SK-N-SH (cell line): Measurements from ENCODE around the gene TMC1. TPM values are rescaled to one million over a fixed set of nuclear protein-coding genes. Genes with fewer than 3 reads are reported as not detected.

Experiments
- CTCF ChIA-PET: fragments of 300-600, 350-600 bp; formaldehyde crosslinking; extraction: SDS; loops from one replicate; lab custom pipeline; 2021; lab: Yijun Ruan, JAX
- POLR2A ChIA-PET: fragments of 350-600 bp; sonication (Branson Sonifier 250); formaldehyde crosslinking; extraction: SDS; loops from one replicate; lab custom pipeline; 2020; ENCODE audit warnings: antibody characterized with exemption, inconsistent platforms; lab: Yijun Ruan, JAX
- DNase-seq: peaks from one replicate; pipeline ENCODE4 v3.0.0; 2012
- H2AFZ ChIP-seq: fragments of 200-600 bp; sonication (generic); 2 replicates; pipeline ENCODE4 v1.8.1; 2016; ENCODE audit warnings: antibody characterized with exemption, mild to moderate bottlenecking, low read depth
- H3F3A ChIP-seq: fragments of 200-600 bp; sonication (generic); replicated peaks from 2 replicates; pipeline ENCODE3; 2016; ENCODE audit warnings: antibody characterized with exemption, mild to moderate bottlenecking; ENCODE audit not compliant: insufficient read depth
- H3K27ac ChIP-seq, 2 experiments: fragments of 200-500 bp in 1 of 2; fragments of 200-600 bp in 1 of 2; sonication (Bioruptor generic) in 1 of 2; sonication (generic), shearing (Covaris generic) in 1 of 2; 2 replicates each; pipeline versions ENCODE4 v1.5.1 to v1.6.1; 2014 to 2016; ENCODE audit warnings: low read depth in 2 of 2, inconsistent platforms in 1 of 2, low read length in 1 of 2, mild to moderate bottlenecking in 1 of 2, mixed read lengths in 1 of 2
- H3K27me3 ChIP-seq: fragments of 200-600 bp; sonication (generic), shearing (Covaris generic); 2 replicates; pipeline ENCODE4 v1.6.1; 2016; ENCODE audit warnings: mixed run types; ENCODE audit not compliant: insufficient read depth
- H3K36me3 ChIP-seq, 2 experiments: fragments of 200-500 bp in 1 of 2; fragments of 200-600 bp in 1 of 2; sonication (Bioruptor generic) in 1 of 2; sonication (generic) in 1 of 2; replicated peaks in 1 of 2; 2 replicates each; pipeline versions ENCODE3 to v1.5.1; 2014 to 2016; ENCODE audit warnings: low read length in 1 of 2, mild to moderate bottlenecking in 1 of 2; ENCODE audit not compliant: insufficient read depth in 2 of 2, control insufficient read depth in 1 of 2
- H3K4me1 ChIP-seq, 2 experiments: fragments of 200-500 bp in 1 of 2; fragments of 200-600 bp in 1 of 2; sonication (Bioruptor generic) in 1 of 2; sonication (generic), shearing (Covaris generic) in 1 of 2; 2 replicates each; pipeline versions ENCODE4 v1.5.1 to v1.6.1; 2014 to 2016; ENCODE audit warnings: low read depth in 1 of 2, low read length in 1 of 2, mixed run types in 1 of 2; ENCODE audit not compliant: insufficient read depth in 2 of 2, control insufficient read depth in 1 of 2
- H3K4me2 ChIP-seq: fragments of 200-600 bp; sonication (generic), shearing (Covaris generic); 2 replicates; pipeline ENCODE4 v1.6.1; 2017; ENCODE audit warnings: mixed run types
- H3K4me3 ChIP-seq, 2 experiments: fragments of 200-500 bp in 1 of 2; fragments of 200-600 bp in 1 of 2; sonication (Bioruptor generic) in 1 of 2; sonication (generic), shearing (Covaris generic) in 1 of 2; 2 replicates each; pipeline versions ENCODE4 v1.5.1 to v1.8.1; 2014 to 2016; ENCODE audit warnings: low read depth in 2 of 2, inconsistent platforms in 1 of 2, low read length in 1 of 2, mild to moderate bottlenecking in 1 of 2, mixed read lengths in 1 of 2, moderate library complexity in 1 of 2
- H3K79me2 ChIP-seq: fragments of 200-600 bp; sonication (generic); 2 replicates; pipeline ENCODE4 v1.8.1; 2017; ENCODE audit warnings: mild to moderate bottlenecking; ENCODE audit not compliant: insufficient read depth
- H3K9ac ChIP-seq: fragments of 200-600 bp; sonication (generic); 2 replicates; pipeline ENCODE4 v1.6.1; 2017; ENCODE audit warnings: mixed run types
- H3K9me2 ChIP-seq: fragments of 200-600 bp; sonication (generic); 2 replicates; pipeline ENCODE4 v1.6.1; 2017; ENCODE audit warnings: mixed run types
- H3K9me3 ChIP-seq: fragments of 200-600 bp; sonication (generic); 2 replicates; pipeline ENCODE4 v1.6.1; 2017; ENCODE audit warnings: mixed run types, mild to moderate bottlenecking, moderate library complexity
- H4K20me1 ChIP-seq: fragments of 200-600 bp; sonication (generic); 2 replicates; pipeline ENCODE4 v1.6.1; 2017; ENCODE audit warnings: mild to moderate bottlenecking, mixed run types; ENCODE audit not compliant: insufficient read depth
- ELF1 ChIP-seq: IDR thresholded peaks from 2 replicates; pipeline ENCODE4 v1.4.0; 2012
- EZH2phosphoT487 ChIP-seq: fragments of 200-600 bp; sonication (generic); IDR thresholded peaks from 2 replicates; pipeline ENCODE4 v1.6.1; 2017; ENCODE audit warnings: low read depth, mixed run types, mild to moderate bottlenecking, antibody characterized with exemption, moderate library complexity, borderline replicate concordance
- FOXJ3 ChIP-seq: sonication (generic); formaldehyde crosslinking; IDR thresholded peaks from 2 replicates; pipeline ENCODE4 v1.5.1; 2020; ENCODE audit warnings: mild to moderate bottlenecking, missing genetic modification reagents
- GABPA ChIP-seq: IDR thresholded peaks from 2 replicates; pipeline ENCODE4 v1.4.0; 2012; ENCODE audit warnings: low read depth, mild to moderate bottlenecking
- MXI1 ChIP-seq: IDR thresholded peaks from 2 replicates; pipeline ENCODE4 v1.6.1; 2012; ENCODE audit warnings: mild to moderate bottlenecking, low read depth, low read length, improper control_type of control experiment
- NFIC ChIP-seq: IDR thresholded peaks from 2 replicates; pipeline ENCODE4 v1.4.0; 2012; ENCODE audit warnings: borderline replicate concordance
- NRF1 ChIP-seq: IDR thresholded peaks from 2 replicates; pipeline ENCODE4 v1.6.1; 2012; ENCODE audit warnings: low read depth, mild to moderate bottlenecking, low read length
- RCOR1 ChIP-seq: fragments of 150-350 bp; IDR thresholded peaks from 2 replicates; pipeline ENCODE4 v1.6.1; 2017; ENCODE audit warnings: antibody characterized with exemption, low read length
- SMC3 ChIP-seq: IDR thresholded peaks from 2 replicates; pipeline ENCODE4 v1.6.1; 2012; ENCODE audit warnings: low read depth, low read length, improper control_type of control experiment
- WGBS: methylation state at CpG from one replicate; pipeline ENCODE4 v1.1.6; 2017; ENCODE audit warnings: low lambda C conversion rate; 5-methylcytosine and 5-hydroxymethylcytosine counted together
- polyA plus RNA-seq, 3 experiments: library from polyadenylated mRNA; depleted of rRNA; stranded (reverse); fragments of >200 nt; gene quantifications; 2 replicates each; pipeline ENCODE4 v1.2.3, GENCODE V29; 2012
- TF ChIP-seq, protein P1 (sequence below): fragments of 200-600 bp; sonication (generic); IDR thresholded peaks from 2 replicates; pipeline ENCODE4 v1.6.1; 2017; ENCODE audit warnings: antibody characterized with exemption, mild to moderate bottlenecking, moderate library complexity
- TF ChIP-seq, protein P2 (sequence below): IDR thresholded peaks from 2 replicates; pipeline ENCODE4 v1.4.0; 2012; ENCODE audit warnings: low read depth, borderline replicate concordance
- TF ChIP-seq, protein P3 (sequence below): fragments of 150-350 bp; IDR thresholded peaks from 2 replicates; pipeline ENCODE4 v1.6.1; 2016; ENCODE audit warnings: mild to moderate bottlenecking, low read depth, low read length
- TF ChIP-seq, protein P4 (sequence below): IDR thresholded peaks from 2 replicates; pipeline ENCODE4 v1.4.0; 2012; ENCODE audit warnings: low read depth

The TMC1 gene
- polyA plus RNA-seq, 1 of the 3 experiments (the other 2 are of a cell fraction) = not detected

DNA sequence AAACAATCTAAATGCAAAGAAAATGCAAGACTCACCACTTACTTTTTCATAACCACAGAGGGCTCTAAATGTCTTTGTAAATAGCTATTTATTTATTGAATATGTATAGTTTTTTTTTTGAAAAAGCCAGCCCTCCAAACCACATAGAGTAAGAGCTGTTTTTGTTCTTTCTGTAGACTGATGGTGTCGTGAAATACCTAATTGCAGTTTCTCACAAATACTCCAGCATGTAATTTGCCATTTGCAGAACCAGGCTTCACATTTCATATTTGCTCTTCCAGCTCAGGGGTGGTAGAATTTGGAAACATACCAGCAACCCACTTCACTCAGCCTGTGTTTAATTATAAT, 159.8 kb downstream of the TMC1 start (continued):
- TF ChIP-seq, protein P1, sequence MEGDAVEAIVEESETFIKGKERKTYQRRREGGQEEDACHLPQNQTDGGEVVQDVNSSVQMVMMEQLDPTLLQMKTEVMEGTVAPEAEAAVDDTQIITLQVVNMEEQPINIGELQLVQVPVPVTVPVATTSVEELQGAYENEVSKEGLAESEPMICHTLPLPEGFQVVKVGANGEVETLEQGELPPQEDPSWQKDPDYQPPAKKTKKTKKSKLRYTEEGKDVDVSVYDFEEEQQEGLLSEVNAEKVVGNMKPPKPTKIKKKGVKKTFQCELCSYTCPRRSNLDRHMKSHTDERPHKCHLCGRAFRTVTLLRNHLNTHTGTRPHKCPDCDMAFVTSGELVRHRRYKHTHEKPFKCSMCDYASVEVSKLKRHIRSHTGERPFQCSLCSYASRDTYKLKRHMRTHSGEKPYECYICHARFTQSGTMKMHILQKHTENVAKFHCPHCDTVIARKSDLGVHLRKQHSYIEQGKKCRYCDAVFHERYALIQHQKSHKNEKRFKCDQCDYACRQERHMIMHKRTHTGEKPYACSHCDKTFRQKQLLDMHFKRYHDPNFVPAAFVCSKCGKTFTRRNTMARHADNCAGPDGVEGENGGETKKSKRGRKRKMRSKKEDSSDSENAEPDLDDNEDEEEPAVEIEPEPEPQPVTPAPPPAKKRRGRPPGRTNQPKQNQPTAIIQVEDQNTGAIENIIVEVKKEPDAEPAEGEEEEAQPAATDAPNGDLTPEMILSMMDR = no peak
- TF ChIP-seq MXI1 = no peak
- no peak for TF ChIP-seq ELF1
- no peak for TF ChIP-seq SMC3
- TF ChIP-seq, protein P2, sequence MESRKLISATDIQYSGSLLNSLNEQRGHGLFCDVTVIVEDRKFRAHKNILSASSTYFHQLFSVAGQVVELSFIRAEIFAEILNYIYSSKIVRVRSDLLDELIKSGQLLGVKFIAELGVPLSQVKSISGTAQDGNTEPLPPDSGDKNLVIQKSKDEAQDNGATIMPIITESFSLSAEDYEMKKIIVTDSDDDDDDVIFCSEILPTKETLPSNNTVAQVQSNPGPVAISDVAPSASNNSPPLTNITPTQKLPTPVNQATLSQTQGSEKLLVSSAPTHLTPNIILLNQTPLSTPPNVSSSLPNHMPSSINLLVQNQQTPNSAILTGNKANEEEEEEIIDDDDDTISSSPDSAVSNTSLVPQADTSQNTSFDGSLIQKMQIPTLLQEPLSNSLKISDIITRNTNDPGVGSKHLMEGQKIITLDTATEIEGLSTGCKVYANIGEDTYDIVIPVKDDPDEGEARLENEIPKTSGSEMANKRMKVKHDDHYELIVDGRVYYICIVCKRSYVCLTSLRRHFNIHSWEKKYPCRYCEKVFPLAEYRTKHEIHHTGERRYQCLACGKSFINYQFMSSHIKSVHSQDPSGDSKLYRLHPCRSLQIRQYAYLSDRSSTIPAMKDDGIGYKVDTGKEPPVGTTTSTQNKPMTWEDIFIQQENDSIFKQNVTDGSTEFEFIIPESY = no peak
- TF ChIP-seq, all 33 proteins: peak for 0

DNA sequence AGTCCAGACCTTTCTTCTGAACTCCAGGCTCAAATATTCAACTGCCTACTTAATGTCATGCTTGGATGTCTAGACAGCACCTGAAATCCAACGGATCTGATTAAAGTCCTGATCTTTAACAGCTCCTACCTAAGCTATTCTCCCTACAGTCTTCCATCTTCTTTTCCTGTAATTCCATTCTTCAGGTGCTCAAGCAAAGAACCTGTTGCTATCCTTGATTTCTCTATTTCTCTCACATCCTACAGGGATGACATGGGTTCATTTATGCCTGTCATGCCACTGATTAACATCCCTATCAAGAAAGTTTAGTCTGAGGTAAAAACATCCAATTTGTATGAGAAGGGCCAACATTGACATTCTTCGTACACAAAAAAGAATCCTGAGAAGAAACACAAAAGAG, 163.2 kb downstream of the TMC1 start:
- Histone ChIP-seq H3K27ac (no peak overlapping the region), H4K20me1 (no peaks in the 10 kb centered on the region), H3K27me3 (no peaks in the 10 kb centered on the region), H3K9ac (no peak overlapping the region), H3F3A (no peaks in the 10 kb centered on the region), H3K9me3 (no peaks in the 10 kb centered on the region), H3K4me2 (no peak overlapping the region), H3K79me2 (no peaks in the 10 kb centered on the region), H3K4me3 (no peak overlapping the region), H3K4me1 (no peaks in the 10 kb centered on the region), H3K9me2 (no peaks in the 10 kb centered on the region), H3K36me3 (no peaks in the 10 kb centered on the region), H2AFZ (no peak overlapping the region)
- TF ChIP-seq, protein P3, sequence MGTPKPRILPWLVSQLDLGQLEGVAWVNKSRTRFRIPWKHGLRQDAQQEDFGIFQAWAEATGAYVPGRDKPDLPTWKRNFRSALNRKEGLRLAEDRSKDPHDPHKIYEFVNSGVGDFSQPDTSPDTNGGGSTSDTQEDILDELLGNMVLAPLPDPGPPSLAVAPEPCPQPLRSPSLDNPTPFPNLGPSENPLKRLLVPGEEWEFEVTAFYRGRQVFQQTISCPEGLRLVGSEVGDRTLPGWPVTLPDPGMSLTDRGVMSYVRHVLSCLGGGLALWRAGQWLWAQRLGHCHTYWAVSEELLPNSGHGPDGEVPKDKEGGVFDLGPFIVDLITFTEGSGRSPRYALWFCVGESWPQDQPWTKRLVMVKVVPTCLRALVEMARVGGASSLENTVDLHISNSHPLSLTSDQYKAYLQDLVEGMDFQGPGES = no peak
- no peak for TF ChIP-seq GABPA
- no peak for TF ChIP-seq NFIC
- no peak for TF ChIP-seq RCOR1
- TF ChIP-seq, protein P4, sequence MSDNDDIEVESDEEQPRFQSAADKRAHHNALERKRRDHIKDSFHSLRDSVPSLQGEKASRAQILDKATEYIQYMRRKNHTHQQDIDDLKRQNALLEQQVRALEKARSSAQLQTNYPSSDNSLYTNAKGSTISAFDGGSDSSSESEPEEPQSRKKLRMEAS = no peak
- TF ChIP-seq ELF1 = no peak
- TF ChIP-seq FOXJ3 (CRISPR knock-in tag) = no peak
- no peak for TF ChIP-seq EZH2phosphoT487
- no peak for TF ChIP-seq NRF1
- no peak for DNase-seq
- ChIA-PET CTCF (no interaction called here), POLR2A (no interaction called here)
- WGBS = 8% methylated on average over 2 of the region's 2 CpGs
